Keratinocyte (primary cell): Measurements from ENCODE around the gene ULK3. TPM values are rescaled to one million over a fixed set of nuclear protein-coding genes. Genes with fewer than 3 reads are reported as not detected.

Experiments used
- DNase-seq: peaks from one replicate; pipeline ENCODE4 v3.0.0-alpha.2; 2011; ENCODE audit warnings: low read depth, missing footprints, low spot score
- FAIRE-seq: peaks from 2 replicates; lab custom pipeline; 2011; peaks lifted over from hg19 to GRCh38; lab: Jason Lieb, UNC
- H2AFZ ChIP-seq: 2 replicates; pipeline ENCODE4 v1.6.0; 2012; ENCODE audit warnings: low read length, control low read depth, inconsistent platforms; ENCODE audit not compliant: control insufficient read depth
- H3K27ac ChIP-seq: 2 replicates; pipeline ENCODE4 v1.5.1; 2011; ENCODE audit warnings: low read length; ENCODE audit not compliant: control insufficient read depth, insufficient read depth
- H3K27me3 ChIP-seq: 3 replicates; pipeline ENCODE4 v1.6.0; 2011; ENCODE audit warnings: low read length; ENCODE audit not compliant: control insufficient read depth, insufficient read depth; ENCODE audit errors: extremely low read depth
- H3K36me3 ChIP-seq, 2 experiments: 2 replicates in 1 of 2; 3 replicates in 1 of 2; pipeline ENCODE4 v1.5.1; 2011; ENCODE audit warnings: low read length in 2 of 2, mild to moderate bottlenecking in 1 of 2; ENCODE audit not compliant: control insufficient read depth in 2 of 2, insufficient read depth in 2 of 2; ENCODE audit errors: extremely low read depth in 1 of 2
- H3K4me1 ChIP-seq: 3 replicates; pipeline ENCODE4 v1.5.1; 2011; ENCODE audit warnings: low read length; ENCODE audit not compliant: control insufficient read depth, insufficient read depth; ENCODE audit errors: extremely low read depth
- H3K4me2 ChIP-seq: 3 replicates; pipeline ENCODE4 v1.6.0; 2011; ENCODE audit warnings: low read depth, low read length; ENCODE audit not compliant: control insufficient read depth, insufficient read depth; ENCODE audit errors: extremely low read depth
- H3K4me3 ChIP-seq, 3 experiments: fragments of 200-600 bp in 1 of 3; sonication (generic) in 1 of 3; 2 replicates in 2 of 3; 3 replicates in 1 of 3; pipeline ENCODE4 v1.5.1; 2011 to 2016; ENCODE audit warnings: low read length in 3 of 3, mild to moderate bottlenecking in 3 of 3, control low read depth in 2 of 3, inconsistent platforms in 1 of 3, low read depth in 1 of 3, mixed read lengths in 1 of 3, mixed run types in 1 of 3, moderate library complexity in 1 of 3; ENCODE audit not compliant: control insufficient read depth in 2 of 3, insufficient read depth in 2 of 3; ENCODE audit errors: extremely low read depth in 1 of 3
- H3K79me2 ChIP-seq: 2 replicates; pipeline ENCODE4 v1.6.0; 2012; ENCODE audit warnings: low read length; ENCODE audit not compliant: control insufficient read depth, insufficient read depth
- H3K9ac ChIP-seq: 3 replicates; pipeline ENCODE4 v1.6.0; 2011; ENCODE audit warnings: low read length; ENCODE audit not compliant: control insufficient read depth, insufficient read depth; ENCODE audit errors: extremely low read depth
- H3K9me1 ChIP-seq: 3 replicates; pipeline ENCODE4 v1.6.0; 2011; ENCODE audit warnings: low read length; ENCODE audit not compliant: control insufficient read depth, insufficient read depth; ENCODE audit errors: extremely low read depth
- H3K9me3 ChIP-seq: 2 replicates; pipeline ENCODE4 v1.5.1; 2012; ENCODE audit warnings: low read depth, low read length; ENCODE audit not compliant: control insufficient read depth
- H4K20me1 ChIP-seq: 3 replicates; pipeline ENCODE4 v1.6.0; 2011; ENCODE audit warnings: low read length; ENCODE audit not compliant: control insufficient read depth, insufficient read depth; ENCODE audit errors: extremely low read depth
- CTCF ChIP-seq, 3 experiments: IDR thresholded peaks in 1 of 3; conservative IDR thresholded peaks in 1 of 3; optimal IDR thresholded peaks in 1 of 3; 2 replicates in 2 of 3; 3 replicates in 1 of 3; pipeline versions ENCODE3 to v1.5.1; 2011; ENCODE audit warnings: low read length in 3 of 3, mild to moderate bottlenecking in 3 of 3, moderate library complexity in 2 of 3, control low read depth in 1 of 3, inconsistent platforms in 1 of 3; ENCODE audit not compliant: insufficient read depth in 2 of 3; ENCODE audit errors: extremely low read depth in 1 of 3
- EZH2 ChIP-seq: IDR thresholded peaks from one replicate; pipeline ENCODE4 v1.6.1; 2012; ENCODE audit warnings: inconsistent platforms, mild to moderate bottlenecking, low read length, moderate library complexity
- dilution Hi-C: fragments of 300-500 bp; cut with MboI; formaldehyde crosslinking; loops from one replicate; pipeline ENCODE4 v1.7.0; 2020; ENCODE audit warnings: low sequenced_read_pairs; ENCODE audit not compliant: extremely low pct_ligation_motif_present
- polyA plus RNA-seq, 5 experiments: library from polyadenylated mRNA; depleted of rRNA in 3 of 5; stranded (reverse) in 3 of 5; stranded (forward) in 1 of 5; unstranded in 1 of 5; fragments of >200 nt; gene quantifications; 1 replicate in 1 of 5; 2 replicates in 3 of 5; 3 replicates in 1 of 5; pipeline versions ENCODE4 v1.2.1 to v1.2.3, GENCODE V29; 2011 to 2012; ENCODE audit warnings: missing spikeins in 2 of 5, low read depth in 1 of 5, low replicate concordance in 1 of 5

Gene ULK3
- polyA plus RNA-seq, 1 donor (not counting 4 experiments of a cell fraction or from before 2014, with no cell fraction given): 16.5 TPM

GRCh38 chr15:74845581-74845980 lies 2.6 kb upstream of the ULK3 start:
- Histone ChIP-seq H3K9ac (no peak overlapping the region), H2AFZ (no peak overlapping the region), H3K27ac (no peak overlapping the region), H3K9me3 (no peaks in the 10 kb centered on the region), H3K4me1 (peaks cover 14% of the 10 kb centered on the region), H3K9me1 (no peaks in the 10 kb centered on the region), H3K4me2 (no peak overlapping the region), H3K4me3 (no peak overlapping the region), H3K36me3 (peaks cover 11 to 25% of the 10 kb centered on the region in 2 experiments), H4K20me1 (no peaks in the 10 kb centered on the region), H3K79me2 (no peaks in the 10 kb centered on the region), H3K27me3 (no peaks in the 10 kb centered on the region)
- dilution Hi-C loops: no loop called here
- FAIRE-seq: no peak
- DNase-seq: no peak
- TF ChIP-seq EZH2 (no peak), CTCF (optimal IDR thresholded peaks at IDR 0.05 in 1 of 3, IDR thresholded peaks at IDR 0.05 in 1 of 3, conservative IDR thresholded peaks at IDR 0.05 in 1 of 3; ENCODE audit: extremely low read depth in 1 of 3, insufficient read depth in 2 of 3, low read length in 3 of 3) (no peak)

- no peak for DNase-seq
- FAIRE-seq: no peak
- Histone ChIP-seq H3K79me2 (no peaks in the 10 kb centered on the region), H3K27ac (no peak overlapping the region), H3K4me1 (peaks cover 14% of the 10 kb centered on the region), H3K27me3 (no peaks in the 10 kb centered on the region), H3K9me1 (no peaks in the 10 kb centered on the region), H4K20me1 (no peaks in the 10 kb centered on the region), H3K4me3 (no peak overlapping the region), H3K36me3 (peaks cover 8 to 22% of the 10 kb centered on the region in 2 experiments), H3K9ac (no peak overlapping the region), H3K4me2 (no peak overlapping the region), H3K9me3 (no peaks in the 10 kb centered on the region), H2AFZ (no peak overlapping the region)
- dilution Hi-C loops: no loop called here
- TF ChIP-seq CTCF (optimal IDR thresholded peaks at IDR 0.05 in 1 of 3, IDR thresholded peaks at IDR 0.05 in 1 of 3, conservative IDR thresholded peaks at IDR 0.05 in 1 of 3; ENCODE audit: extremely low read depth in 1 of 3, insufficient read depth in 2 of 3, low read length in 3 of 3) (no peak), EZH2 (no peak)
These were observed 2.2 kb upstream of the ULK3 start for GRCh38 chr15:74845208-74845568.
